ENCODE measurements around the gene COQ8A. TPM values are rescaled to one million over a fixed set of nuclear protein-coding genes. Genes with fewer than 3 reads are reported as not detected.

The COQ8A gene
- polyA plus RNA-seq, 2 of the 4 experiments (the other 2 are of a cell fraction): 10.8 to 12.4 TPM

- FAIRE-seq (no peak), DNase-seq (ENCODE audit: low read depth in 1 of 2, low spot score in 1 of 2) (no peak), ATAC-seq (0 out of 6 replicates have a peak, but pooled peaks of 1 of the 2 experiments have one; percentile 4)
- no peak for TF ChIP-seq BCL3 (IDR thresholded peaks at IDR 0.05)
- no peak for TF ChIP-seq FOXS1 (CRISPR knock-in tag; IDR thresholded peaks at IDR 0.05)
- TF ChIP-seq GATA3 (IDR thresholded peaks at IDR 0.05; ENCODE audit: borderline replicate concordance): no peak
- no peak for TF ChIP-seq FOSB (CRISPR knock-in tag; IDR thresholded peaks at IDR 0.05)
- no peak for TF ChIP-seq NR3C1 (IDR thresholded peaks at IDR 0.05)
- TF ChIP-seq CHD2 (IDR thresholded peaks at IDR 0.05; ENCODE audit: low read length, partially characterized antibody): no peak
- TF ChIP-seq KDM1A (IDR thresholded peaks at IDR 0.05; ENCODE audit: low read depth): no peak
- no peak for TF ChIP-seq HOXB5 (CRISPR knock-in tag; IDR thresholded peaks at IDR 0.05)
- TF ChIP-seq POLR2A (IDR thresholded peaks at IDR 0.05; ENCODE audit: low read length): no peak
- Histone ChIP-seq H3K4me1 (no peaks in the 10 kb centered on the region), H3K9me3 (no peaks in the 10 kb centered on the region), H3K4me3 (no peak overlapping the region), H3K27ac (no peak overlapping the region), H3K4me2 (no peak overlapping the region)
- 73% methylated on average over 7 of the region's 18 CpGs for WGBS (ENCODE audit: missing lambda C conversion rate)
- POLR2A ChIA-PET: no interaction called here
- CTCF ChIA-PET: no interaction called here
Measured at GRCh38 chr1:226981838-226982237, 41.7 kb downstream of the COQ8A start.

GRCh38 chr1:226982451-226983177 is 42.5 kb downstream of the COQ8A start:
- Histone ChIP-seq H3K4me2 (no peak overlapping the region), H3K4me1 (no peaks in the 10 kb centered on the region), H3K4me3 (no peak overlapping the region), H3K9me3 (no peaks in the 10 kb centered on the region), H3K27ac (no peak overlapping the region)
- 92% methylated on average over 26 of the region's 31 CpGs for WGBS (ENCODE audit: missing lambda C conversion rate)
- no peak for TF ChIP-seq NFE2L2 (conservative IDR thresholded peaks at IDR 0.05; ENCODE audit: low read length)
- no peak for TF ChIP-seq GATA3 (IDR thresholded peaks at IDR 0.05; ENCODE audit: borderline replicate concordance)
- no peak for TF ChIP-seq JUN (IDR thresholded peaks at IDR 0.05)
- TF ChIP-seq BCL3 (IDR thresholded peaks at IDR 0.05): no peak
- no peak for TF ChIP-seq NR3C1 (IDR thresholded peaks at IDR 0.05)
- no peak for TF ChIP-seq REST (IDR thresholded peaks at IDR 0.05)
- TF ChIP-seq MAX (IDR thresholded peaks at IDR 0.05): no peak
- TF ChIP-seq MAFK (IDR thresholded peaks at IDR 0.05; ENCODE audit: partially characterized antibody): no peak
- no peak for TF ChIP-seq ZC3H11A (IDR thresholded peaks at IDR 0.05)
- no peak for TF ChIP-seq ATOH8 (CRISPR knock-in tag; IDR thresholded peaks at IDR 0.05; ENCODE audit: low read depth)
- no peak for TF ChIP-seq SREBF2 (IDR thresholded peaks at IDR 0.05)
- DNase-seq (ENCODE audit: low read depth in 1 of 2, low spot score in 1 of 2) (no peak), FAIRE-seq (no peak), ATAC-seq (peak in 1 of 2 experiments; percentile 7; a peak in 1 of 6 replicates)
- ChIA-PET POLR2A (no interaction called here), CTCF (interaction anchor here (1.1 kb wide), 1 partner anchor 11 kb away, joined by 3 read pairs; no protein-coding TSS in a partner anchor)

Data from A549 (cell line).